RWPE2 (cell line): ENCODE data around the gene SLC25A47.
"Not testable (repeated sequence)": the region's sequence is repeated elsewhere in the genome, so short reads cannot be mapped to it uniquely, and the experiment has no call there.

Experiments used
- ATAC-seq: fragments of 200-7000 bp; cut with Tn5 transposase; 3 replicates; pipeline ENCODE4 v1.9.1; 2021; ENCODE audit warnings: low read depth
- DNase-seq: peaks from one replicate; pipeline ENCODE4 v3.0.0-alpha.2; 2020; ENCODE audit warnings: low spot score
- H3K27ac ChIP-seq: fragments of 450-650 bp; 2 replicates; pipeline ENCODE4 v1.5.1; 2017; ENCODE audit warnings: mild to moderate bottlenecking; ENCODE audit not compliant: poor library complexity, severe bottlenecking
- H3K27me3 ChIP-seq: fragments of 250-450 bp; sonication (Bioruptor Pico); 2 replicates; pipeline ENCODE4 v1.5.1; 2021; ENCODE audit warnings: mild to moderate bottlenecking, moderate library complexity; ENCODE audit not compliant: insufficient read depth, poor library complexity, severe bottlenecking
- H3K36me3 ChIP-seq: fragments of 250-450 bp; sonication (Bioruptor Pico); 2 replicates; pipeline ENCODE4 v1.5.1; 2020; ENCODE audit warnings: low read depth, mild to moderate bottlenecking, moderate library complexity
- H3K4me1 ChIP-seq: fragments of 250-450 bp; sonication (Bioruptor Pico); 2 replicates; pipeline ENCODE4 v1.5.1; 2021; ENCODE audit warnings: mild to moderate bottlenecking, moderate library complexity; ENCODE audit not compliant: insufficient read depth, poor library complexity, severe bottlenecking
- H3K4me3 ChIP-seq: fragments of 250-450 bp; sonication (Bioruptor Pico); 2 replicates; pipeline ENCODE4 v1.5.1; 2021; ENCODE audit warnings: mild to moderate bottlenecking, moderate library complexity; ENCODE audit not compliant: severe bottlenecking
- H3K9me3 ChIP-seq: fragments of 250-450 bp; sonication (Bioruptor Pico); 2 replicates; pipeline ENCODE4 v1.5.1; 2021; ENCODE audit warnings: mild to moderate bottlenecking, moderate library complexity; ENCODE audit not compliant: severe bottlenecking
- CTCF ChIP-seq: fragments of 450-650 bp; IDR thresholded peaks from one replicate; pipeline ENCODE4 v1.5.1; 2017; ENCODE audit warnings: mild to moderate bottlenecking, moderate library complexity; ENCODE audit not compliant: poor library complexity, severe bottlenecking

The SLC25A47 gene

DNA sequence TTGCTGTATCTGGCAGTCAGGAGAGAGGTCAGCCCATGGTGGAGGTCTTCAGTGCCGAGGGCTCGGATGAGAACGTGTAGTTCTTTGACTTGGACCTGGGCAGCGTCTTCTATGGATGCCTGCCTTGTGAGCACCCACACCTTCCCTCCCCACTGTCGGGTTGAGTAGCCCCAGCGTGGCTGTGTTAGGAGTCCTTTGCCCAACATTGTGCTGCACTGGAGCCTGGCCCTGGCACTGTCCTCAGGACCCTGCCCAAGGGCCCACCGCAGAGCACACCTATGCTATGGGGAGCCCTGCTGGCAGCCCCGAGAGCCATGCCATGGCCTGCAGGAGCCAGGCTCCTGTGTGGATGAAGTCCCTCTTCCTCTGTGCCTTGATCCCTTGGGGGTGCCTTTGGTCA is 43.6 kb upstream of the SLC25A47 start:
- ATAC-seq (no peak), DNase-seq (no peak)
- H3K27ac ChIP-seq = peak overlapping the region; percentile 41
- peaks cover 35% of the 10 kb centered on the region for H3K36me3 ChIP-seq
- no peak overlapping the region for H3K4me3 ChIP-seq
- no peaks in the 10 kb centered on the region for H3K9me3 ChIP-seq
- H3K4me1 ChIP-seq = peaks cover 35% of the 10 kb centered on the region
- H3K27me3 ChIP-seq = no peaks in the 10 kb centered on the region
- TF ChIP-seq CTCF = no peak

DNA sequence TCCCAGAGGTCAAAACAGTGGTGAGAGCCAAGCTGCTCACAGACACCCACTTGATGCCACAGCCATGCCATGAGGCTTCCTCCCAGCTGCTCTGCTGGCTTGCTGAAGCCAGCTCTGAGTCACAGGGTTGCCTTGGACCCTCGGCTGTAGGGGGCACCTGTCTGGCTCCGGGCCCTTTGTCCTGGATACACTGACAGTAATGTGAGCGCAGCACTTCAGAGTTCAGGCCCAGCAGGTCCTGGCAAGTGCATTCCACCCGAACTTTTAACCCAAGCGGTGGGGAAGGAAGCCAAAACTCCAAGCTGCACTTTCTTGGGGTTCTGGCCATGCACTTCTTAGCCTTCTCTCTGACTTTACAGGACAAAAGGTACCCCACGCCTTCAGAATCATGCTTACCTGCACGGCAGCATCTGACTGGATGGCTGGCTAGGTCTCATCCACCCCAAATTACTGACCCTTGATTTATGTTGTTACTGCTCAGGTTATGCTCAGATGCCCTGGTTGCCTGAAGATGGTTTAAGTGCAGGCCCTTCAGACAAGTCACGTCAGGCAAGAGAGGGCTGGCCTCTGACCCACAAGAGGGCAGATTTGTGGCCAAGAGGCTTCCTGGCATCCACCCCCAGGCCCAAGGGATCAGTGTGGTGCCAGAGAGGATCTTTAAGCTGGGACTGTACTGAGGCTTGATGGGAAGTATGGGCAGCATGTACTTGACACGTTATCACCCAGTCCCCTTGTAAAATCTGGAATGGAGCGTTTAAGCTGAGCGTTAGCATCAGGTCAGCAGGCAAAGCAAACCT is 41.7 kb upstream of the SLC25A47 start:
- DNase-seq (no peak), ATAC-seq (peak; percentile 1; the same call in 1 of the 3 replicates)
- H3K27me3 ChIP-seq = no peaks in the 10 kb centered on the region
- H3K9me3 ChIP-seq = no peaks in the 10 kb centered on the region
- no peak overlapping the region for H3K4me3 ChIP-seq
- peaks cover 17% of the 10 kb centered on the region for H3K36me3 ChIP-seq
- peak overlapping the region; percentile 41 for H3K27ac ChIP-seq
- peaks cover 35% of the 10 kb centered on the region for H3K4me1 ChIP-seq
- no peak for TF ChIP-seq CTCF

DNA sequence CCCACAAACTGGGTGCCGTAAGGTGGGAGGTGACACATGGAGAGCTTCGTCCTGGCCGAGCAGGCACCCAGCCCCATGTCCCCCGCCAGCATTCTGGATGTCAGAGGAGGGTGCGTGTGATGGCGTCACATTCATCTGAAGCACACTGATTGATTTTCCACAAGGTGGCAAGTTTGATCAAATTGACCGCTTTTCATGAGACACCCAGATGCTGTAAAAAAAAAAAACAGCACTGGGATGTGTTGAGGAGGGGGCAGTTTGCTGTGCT is 41.1 kb upstream of the SLC25A47 start:
- peaks cover 35% of the 10 kb centered on the region for H3K4me1 ChIP-seq
- H3K9me3 ChIP-seq = no peaks in the 10 kb centered on the region
- peak overlapping the region; percentile 41 for H3K27ac ChIP-seq
- DNase-seq (no peak), ATAC-seq (no peak)
- H3K4me3 ChIP-seq = no peak overlapping the region
- peaks cover 12% of the 10 kb centered on the region for H3K36me3 ChIP-seq
- TF ChIP-seq CTCF = no peak
- no peaks in the 10 kb centered on the region for H3K27me3 ChIP-seq

- ATAC-seq (peak; percentile 19; the same call in 1 of the 3 replicates), DNase-seq (no peak)
- Histone ChIP-seq H3K4me1 (peaks cover 35% of the 10 kb centered on the region), H3K36me3 (peaks cover 5% of the 10 kb centered on the region), H3K9me3 (no peaks in the 10 kb centered on the region), H3K4me3 (no peak overlapping the region), H3K27ac (peak overlapping the region; percentile 41), H3K27me3 (no peaks in the 10 kb centered on the region)
- no peak for TF ChIP-seq CTCF
These were observed 40.2 kb upstream of the SLC25A47 start for GRCh38 chr14:100282766-100283419.

DNA sequence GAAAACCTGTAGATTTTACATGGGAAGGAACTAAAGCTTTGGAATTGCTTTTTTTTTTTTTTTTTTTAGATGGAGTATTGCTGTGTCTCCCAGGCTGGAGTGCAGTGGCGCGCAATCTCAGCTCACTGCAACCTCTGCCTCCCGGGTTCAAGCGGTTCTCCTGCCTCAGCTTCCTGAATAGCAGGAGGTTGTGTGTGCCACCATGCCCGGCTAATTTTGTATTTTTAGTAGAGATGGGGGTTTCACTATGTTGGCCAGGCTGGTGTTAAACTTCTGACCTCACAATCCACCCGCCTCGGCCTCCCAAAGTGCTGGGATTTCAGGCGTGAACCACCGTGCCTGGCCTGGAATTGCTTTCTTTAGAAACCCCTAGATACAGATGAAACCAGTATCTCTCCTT is 39.7 kb upstream of the SLC25A47 start:
- ATAC-seq, H3K9me3 ChIP-seq, H3K27me3 ChIP-seq, H3K4me3 ChIP-seq, DNase-seq, H3K36me3 ChIP-seq: not testable (repeated sequence)
- Histone ChIP-seq H3K4me1 (peaks cover 31% of the 10 kb centered on the region), H3K27ac (peak overlapping the region; percentile 41)
